ENCODE data around the gene RPLP1.

Gene RPLP1

DNA sequence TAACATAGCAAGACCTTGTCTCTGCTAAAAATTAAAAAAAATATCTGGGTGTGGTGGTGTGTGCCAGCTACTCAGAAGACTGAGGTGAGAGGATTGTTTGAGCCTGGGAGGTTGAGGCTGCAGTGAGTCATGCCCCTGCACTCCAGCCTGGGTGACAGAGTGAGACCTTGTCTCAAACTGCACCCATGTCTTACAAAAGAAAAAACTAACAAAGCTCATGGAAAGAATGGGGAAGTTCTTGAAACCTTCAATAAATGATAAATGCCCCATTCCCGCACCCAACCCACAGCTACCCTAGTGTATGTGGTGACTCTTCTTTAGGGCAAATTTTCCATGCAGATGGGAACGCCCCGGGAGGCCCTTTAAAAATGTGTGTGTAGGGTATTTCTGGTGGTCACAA lies 28.3 kb downstream of the RPLP1 start:
- H3K36me3 Mint-ChIP-seq (ENCODE audit: low read depth) = no peaks in the 10 kb centered on the region
- intact Hi-C loops (cut with micrococcal nuclease) = no loop called here
- H3K27ac Mint-ChIP-seq = no peak overlapping the region
- H3K9me3 Mint-ChIP-seq = no peaks in the 10 kb centered on the region
- peaks cover 11% of the 10 kb centered on the region for H3K4me1 Mint-ChIP-seq (ENCODE audit: low read depth)
- H3K27me3 Mint-ChIP-seq = peaks cover 18% of the 10 kb centered on the region
- no peak overlapping the region for H3K4me3 Mint-ChIP-seq

DNA sequence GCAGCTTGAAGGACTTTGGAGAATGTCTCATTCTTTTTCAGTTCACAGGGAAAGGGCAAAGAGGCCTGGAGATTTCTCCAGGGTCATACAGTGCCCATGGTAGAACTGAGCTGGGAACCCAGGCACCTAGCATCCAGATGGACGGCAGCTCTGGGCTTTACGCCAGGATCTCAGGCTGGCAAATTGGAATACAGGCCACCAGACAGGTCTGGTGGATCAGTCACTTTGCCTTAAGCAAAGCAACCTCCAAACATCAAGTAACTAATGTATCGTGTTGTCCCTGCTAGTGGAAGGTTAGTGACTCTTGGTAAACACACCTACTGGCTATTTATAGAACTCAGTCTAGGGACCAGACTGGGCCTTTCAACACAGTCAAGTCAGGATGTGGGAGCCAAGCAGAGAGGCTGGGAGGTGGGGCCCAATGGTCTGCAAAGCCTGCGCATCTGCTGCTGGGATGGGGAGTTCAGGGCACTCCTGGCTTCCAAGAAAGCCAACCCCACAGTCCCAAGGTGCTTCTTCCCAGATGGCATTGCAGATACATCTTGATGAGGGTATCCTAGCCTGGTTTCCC lies 30.2 kb downstream of the RPLP1 start:
- Mint-ChIP-seq H3K4me1 (ENCODE audit: low read depth) (peaks cover 11% of the 10 kb centered on the region), H3K36me3 (ENCODE audit: low read depth) (no peaks in the 10 kb centered on the region), H3K27me3 (peaks cover 14% of the 10 kb centered on the region), H3K27ac (no peak overlapping the region), H3K9me3 (no peaks in the 10 kb centered on the region), H3K4me3 (no peak overlapping the region)
- intact Hi-C loops (cut with micrococcal nuclease) = no loop called here

DNA sequence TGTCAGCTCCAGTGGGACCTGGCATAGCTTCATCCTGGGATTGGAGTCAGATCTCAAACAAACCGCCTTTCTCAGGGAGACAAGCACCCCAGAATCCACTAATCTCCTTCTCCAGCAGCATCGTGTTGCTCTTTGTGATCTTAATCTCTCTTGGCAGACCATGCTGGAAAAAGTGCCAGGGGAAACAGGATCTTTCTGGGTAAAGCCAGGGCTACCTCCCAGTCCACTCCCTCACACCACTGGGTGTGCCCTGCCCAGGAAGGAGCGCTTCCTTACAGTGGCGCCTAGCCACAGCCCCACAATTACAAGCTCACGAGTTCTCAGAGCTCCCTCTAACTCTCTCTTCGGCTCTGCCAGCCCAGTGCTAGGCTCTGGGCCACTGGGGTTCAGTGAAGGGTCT lies 32.2 kb downstream of the RPLP1 start:
- no peak overlapping the region for H3K27ac Mint-ChIP-seq
- H3K9me3 Mint-ChIP-seq = no peaks in the 10 kb centered on the region
- H3K4me1 Mint-ChIP-seq (ENCODE audit: low read depth) = peaks cover 11% of the 10 kb centered on the region
- H3K4me3 Mint-ChIP-seq = no peak overlapping the region
- intact Hi-C loops (cut with micrococcal nuclease) = no loop called here
- H3K36me3 Mint-ChIP-seq (ENCODE audit: low read depth) = no peaks in the 10 kb centered on the region
- H3K27me3 Mint-ChIP-seq = peaks cover 5% of the 10 kb centered on the region

DNA sequence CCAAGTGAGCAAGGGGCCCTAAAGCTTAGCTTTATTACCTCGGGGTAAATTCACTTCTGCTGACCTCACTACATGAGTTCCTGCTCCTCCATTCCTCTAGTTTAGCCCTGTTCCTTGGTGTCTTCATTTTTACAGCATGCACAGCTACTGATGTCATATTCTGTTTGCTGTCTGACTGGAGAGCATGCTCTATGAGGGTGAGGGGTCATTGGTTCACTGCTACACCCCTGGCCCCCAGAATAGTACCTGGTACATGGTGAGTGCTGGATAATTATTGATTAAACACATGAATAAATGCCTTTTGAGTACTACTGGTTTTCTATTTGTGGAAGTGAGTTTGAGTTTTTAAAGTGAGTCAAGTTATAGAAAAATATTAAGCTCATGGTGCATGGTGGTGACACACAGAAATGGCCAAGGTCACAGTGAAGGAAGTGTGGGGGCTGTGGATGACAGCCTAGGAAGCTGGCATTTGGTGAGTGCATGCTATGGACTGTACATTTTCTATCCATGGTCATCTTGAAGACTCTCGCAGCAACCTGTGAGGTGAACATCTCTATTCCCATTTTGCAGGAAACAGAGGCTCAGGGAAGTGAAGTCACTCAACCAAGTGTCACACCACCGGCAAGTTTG lies 34.0 kb downstream of the RPLP1 start:
- Mint-ChIP-seq H3K27ac (no peak overlapping the region), H3K9me3 (no peaks in the 10 kb centered on the region), H3K36me3 (ENCODE audit: low read depth) (no peaks in the 10 kb centered on the region), H3K27me3 (peaks cover 11% of the 10 kb centered on the region), H3K4me3 (no peak overlapping the region), H3K4me1 (ENCODE audit: low read depth) (peaks cover 6% of the 10 kb centered on the region)
- intact Hi-C loops (cut with micrococcal nuclease) = no loop called here

DNA sequence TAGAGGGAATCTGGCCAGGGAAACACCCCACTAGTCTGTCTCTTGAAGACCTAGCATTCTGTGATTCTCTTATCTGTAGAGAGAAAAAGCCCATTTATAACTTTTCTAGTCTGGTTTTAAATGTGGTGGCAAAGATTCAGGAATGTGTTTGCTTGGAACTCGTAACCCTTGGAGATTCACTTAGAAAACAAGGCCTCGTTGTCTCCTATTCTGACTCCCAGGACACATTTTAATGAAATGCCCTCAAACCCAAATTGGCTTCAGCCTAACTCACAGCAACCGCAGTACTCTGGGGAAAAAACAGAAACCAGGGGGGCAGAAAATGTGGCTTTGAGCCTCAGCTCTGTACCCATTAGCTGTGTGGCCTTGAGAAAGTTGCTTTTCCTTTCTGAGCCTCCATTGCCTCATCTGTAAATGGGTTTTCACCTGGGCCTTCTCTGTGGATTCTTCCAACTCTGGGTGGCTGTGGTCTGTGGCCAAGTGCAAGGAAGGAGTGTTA lies 36.5 kb downstream of the RPLP1 start:
- Mint-ChIP-seq H3K27me3 (peaks cover 11% of the 10 kb centered on the region), H3K27ac (no peak overlapping the region), H3K4me3 (no peak overlapping the region), H3K36me3 (ENCODE audit: low read depth) (no peaks in the 10 kb centered on the region), H3K9me3 (no peaks in the 10 kb centered on the region), H3K4me1 (ENCODE audit: low read depth) (peaks cover 6% of the 10 kb centered on the region)
- intact Hi-C loops (cut with micrococcal nuclease) = no loop called here

DNA sequence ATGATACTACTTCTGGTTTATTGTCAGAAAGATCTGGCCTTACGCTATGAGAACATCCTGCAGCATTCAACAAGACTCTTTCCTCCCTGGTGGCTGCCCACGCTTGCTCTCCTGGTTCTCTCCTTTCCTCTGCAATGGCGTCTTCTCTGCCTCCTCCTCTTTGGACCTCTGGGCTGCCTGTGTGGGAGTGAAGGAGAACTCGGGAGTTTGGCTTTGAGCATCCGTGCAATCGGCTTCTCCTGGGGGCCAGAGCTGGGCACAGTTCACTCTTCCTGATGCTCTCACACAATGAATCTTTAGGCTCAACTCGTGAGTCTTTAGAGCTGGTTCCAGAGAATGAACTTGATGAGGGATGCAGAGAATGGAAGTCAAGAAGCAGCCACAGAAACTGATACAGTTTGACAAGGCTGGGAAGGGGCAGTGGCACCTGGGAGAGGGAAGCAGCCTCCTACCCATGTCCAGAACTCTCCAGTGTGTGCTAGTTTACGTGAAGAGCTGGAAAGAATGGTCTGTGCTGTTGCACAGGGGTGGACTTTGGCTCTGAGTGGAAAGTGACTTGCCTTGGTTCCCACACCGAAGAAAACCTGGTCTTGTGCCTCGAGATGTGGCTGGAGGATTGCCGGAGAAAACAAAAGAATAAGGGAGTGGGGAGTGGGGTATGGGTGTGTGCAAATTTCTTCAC lies 37.9 kb downstream of the RPLP1 start:
- Mint-ChIP-seq H3K27ac (no peak overlapping the region), H3K27me3 (peaks cover 6% of the 10 kb centered on the region), H3K9me3 (no peaks in the 10 kb centered on the region), H3K4me3 (no peak overlapping the region), H3K36me3 (ENCODE audit: low read depth) (no peaks in the 10 kb centered on the region), H3K4me1 (ENCODE audit: low read depth) (no peaks in the 10 kb centered on the region)
- intact Hi-C loops (cut with micrococcal nuclease) = no loop called here

DNA sequence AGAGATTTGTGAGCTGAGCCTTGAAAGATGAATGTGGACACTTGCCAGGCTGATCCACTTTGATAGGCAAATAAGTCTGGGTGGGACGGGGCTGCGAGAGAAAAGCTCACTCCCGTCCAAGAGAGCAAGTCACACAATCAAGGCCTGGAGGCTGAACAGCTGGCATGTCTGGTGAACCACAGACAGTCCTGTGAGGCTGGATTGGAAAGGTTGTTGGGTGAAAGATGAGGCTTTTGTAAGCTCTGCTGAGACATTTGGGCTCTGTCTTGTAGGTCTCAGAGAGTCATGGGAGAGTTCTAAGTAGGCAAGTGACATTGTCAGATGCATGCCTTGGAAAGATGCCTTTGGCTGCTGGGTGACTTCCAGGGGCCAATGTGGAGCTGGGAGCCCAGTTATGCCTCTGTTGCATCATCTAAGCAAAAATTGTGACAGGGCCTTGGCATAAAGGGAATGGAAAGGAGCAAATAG lies 38.5 kb downstream of the RPLP1 start:
- intact Hi-C loops (cut with micrococcal nuclease) = no loop called here
- H3K27me3 Mint-ChIP-seq = peaks cover 6% of the 10 kb centered on the region
- H3K4me1 Mint-ChIP-seq (ENCODE audit: low read depth) = no peaks in the 10 kb centered on the region
- no peaks in the 10 kb centered on the region for H3K9me3 Mint-ChIP-seq
- no peak overlapping the region for H3K4me3 Mint-ChIP-seq
- H3K36me3 Mint-ChIP-seq (ENCODE audit: low read depth) = no peaks in the 10 kb centered on the region
- no peak overlapping the region for H3K27ac Mint-ChIP-seq

DNA sequence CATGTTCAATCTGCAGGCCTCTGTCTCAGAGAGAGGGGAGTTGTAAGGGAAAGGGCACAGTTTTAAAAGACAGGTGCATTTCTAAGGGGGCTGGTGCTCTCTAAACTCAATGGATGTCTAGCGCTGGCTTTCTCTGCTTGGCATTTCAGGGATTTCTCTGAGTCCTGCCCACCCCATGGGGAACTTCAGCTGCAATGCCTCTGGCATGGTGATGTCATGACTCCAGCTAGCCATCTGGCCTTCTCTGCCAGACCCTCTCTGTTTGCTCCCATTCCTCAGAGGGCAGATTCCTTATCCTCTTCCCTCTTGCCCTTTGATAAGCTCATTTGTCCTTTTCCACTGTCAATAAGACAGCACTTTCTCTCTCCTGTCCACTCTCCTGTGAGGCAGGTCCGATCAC lies 40.8 kb downstream of the RPLP1 start:
- H3K9me3 Mint-ChIP-seq = no peaks in the 10 kb centered on the region
- H3K27ac Mint-ChIP-seq = no peak overlapping the region
- no peaks in the 10 kb centered on the region for H3K36me3 Mint-ChIP-seq (ENCODE audit: low read depth)
- intact Hi-C loops (cut with micrococcal nuclease) = no loop called here
- no peaks in the 10 kb centered on the region for H3K4me1 Mint-ChIP-seq (ENCODE audit: low read depth)
- peaks cover 6% of the 10 kb centered on the region for H3K27me3 Mint-ChIP-seq
- no peak overlapping the region for H3K4me3 Mint-ChIP-seq

DNA sequence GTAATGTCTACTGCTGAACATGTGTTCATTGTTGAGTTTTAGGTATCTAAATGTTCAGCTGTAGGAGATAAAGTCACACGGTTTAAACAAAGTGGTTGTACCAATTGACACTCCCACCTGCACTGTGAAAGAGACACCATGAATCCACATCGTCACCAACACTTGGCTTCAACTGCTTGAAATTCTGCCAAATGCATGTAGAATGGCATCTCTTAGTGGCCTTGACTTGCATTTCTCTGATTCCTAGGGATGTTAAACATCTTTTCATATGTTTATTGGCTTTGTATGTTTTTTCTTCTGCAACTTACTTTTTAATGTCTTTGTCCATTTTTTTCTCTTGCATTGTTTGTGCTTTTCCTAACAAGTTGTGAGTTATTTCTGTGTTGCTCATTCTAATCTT lies 43.4 kb downstream of the RPLP1 start:
- Mint-ChIP-seq H3K4me1 (ENCODE audit: low read depth) (no peaks in the 10 kb centered on the region), H3K27me3 (peaks cover 3% of the 10 kb centered on the region), H3K27ac (no peak overlapping the region), H3K36me3 (ENCODE audit: low read depth) (no peaks in the 10 kb centered on the region), H3K4me3 (no peak overlapping the region), H3K9me3 (no peaks in the 10 kb centered on the region)
- intact Hi-C loops (cut with micrococcal nuclease) = no loop called here

DNA sequence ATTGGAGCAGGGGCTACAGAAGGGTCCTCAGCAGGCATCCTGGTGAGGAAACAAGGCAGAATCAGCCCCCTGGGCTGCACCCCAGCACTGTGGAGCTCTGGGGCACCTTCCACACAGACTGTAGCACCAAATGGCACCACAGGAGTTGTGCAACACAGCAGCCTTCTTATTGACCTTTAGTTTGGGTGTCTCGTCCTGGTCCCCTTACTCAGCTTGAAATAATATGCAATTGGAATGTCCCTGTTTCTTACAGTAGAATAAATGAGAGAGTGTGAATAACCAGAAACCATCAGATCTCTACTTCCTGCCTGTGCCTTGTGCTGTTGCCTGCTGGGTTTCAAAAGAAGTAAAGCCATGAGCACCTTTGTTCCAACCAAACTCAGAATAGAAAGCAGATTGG lies 44.5 kb downstream of the RPLP1 start:
- H3K36me3 Mint-ChIP-seq (ENCODE audit: low read depth) = no peaks in the 10 kb centered on the region
- H3K4me3 Mint-ChIP-seq = no peak overlapping the region
- H3K27me3 Mint-ChIP-seq = no peaks in the 10 kb centered on the region
- no peaks in the 10 kb centered on the region for H3K9me3 Mint-ChIP-seq
- intact Hi-C loops (cut with micrococcal nuclease) = no loop called here
- no peak overlapping the region for H3K27ac Mint-ChIP-seq
- no peaks in the 10 kb centered on the region for H3K4me1 Mint-ChIP-seq (ENCODE audit: low read depth)

DNA sequence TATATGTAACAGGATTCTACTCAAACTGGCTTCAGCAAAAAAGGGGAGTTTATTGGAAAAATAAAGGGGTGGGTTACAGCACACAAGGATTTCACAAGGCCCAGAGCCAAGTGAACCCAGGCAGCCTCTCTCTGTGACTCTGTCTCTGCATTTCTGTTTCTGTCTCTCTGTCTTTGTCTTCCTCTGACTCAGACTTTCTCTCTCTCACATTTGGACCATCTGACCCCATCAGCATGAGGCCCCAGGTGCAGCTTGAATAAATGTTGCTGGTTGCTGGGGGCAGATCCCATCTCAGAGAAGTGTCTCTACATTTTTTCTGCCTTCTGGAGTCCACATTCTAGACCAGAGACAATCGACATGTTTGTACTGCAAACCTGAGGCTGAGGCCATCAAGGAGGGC lies 45.0 kb downstream of the RPLP1 start:
- Mint-ChIP-seq H3K4me1 (ENCODE audit: low read depth) (no peaks in the 10 kb centered on the region), H3K27me3 (no peaks in the 10 kb centered on the region), H3K9me3 (no peaks in the 10 kb centered on the region), H3K36me3 (ENCODE audit: low read depth) (no peaks in the 10 kb centered on the region), H3K27ac (no peak overlapping the region), H3K4me3 (no peak overlapping the region)
- intact Hi-C loops (cut with micrococcal nuclease) = no loop called here

DNA sequence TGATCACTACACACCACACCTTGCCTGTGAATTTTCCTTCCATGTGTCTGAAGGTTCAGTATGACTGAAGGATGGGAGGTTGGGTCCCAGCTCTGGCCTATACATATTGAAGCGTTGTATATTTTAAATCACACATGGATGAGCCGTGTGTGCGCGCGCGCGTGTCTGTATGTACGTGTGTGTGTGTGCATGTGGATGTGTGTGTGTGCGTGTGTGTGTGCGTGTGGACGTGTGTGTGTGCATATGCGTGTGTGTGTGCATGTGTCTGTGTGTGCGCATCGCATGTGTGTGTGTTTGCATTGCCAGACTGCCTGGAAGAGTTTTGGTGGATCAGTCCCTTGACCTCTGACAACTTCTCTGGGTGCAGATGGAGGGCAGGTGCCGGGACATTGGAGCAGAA lies 45.7 kb downstream of the RPLP1 start:
- Mint-ChIP-seq H3K36me3 (ENCODE audit: low read depth) (no peaks in the 10 kb centered on the region), H3K27me3 (peaks cover 1% of the 10 kb centered on the region), H3K4me3 (no peak overlapping the region), H3K4me1 (ENCODE audit: low read depth) (no peaks in the 10 kb centered on the region), H3K9me3 (no peaks in the 10 kb centered on the region), H3K27ac (no peak overlapping the region)
- intact Hi-C loops (cut with micrococcal nuclease) = no loop called here

DNA sequence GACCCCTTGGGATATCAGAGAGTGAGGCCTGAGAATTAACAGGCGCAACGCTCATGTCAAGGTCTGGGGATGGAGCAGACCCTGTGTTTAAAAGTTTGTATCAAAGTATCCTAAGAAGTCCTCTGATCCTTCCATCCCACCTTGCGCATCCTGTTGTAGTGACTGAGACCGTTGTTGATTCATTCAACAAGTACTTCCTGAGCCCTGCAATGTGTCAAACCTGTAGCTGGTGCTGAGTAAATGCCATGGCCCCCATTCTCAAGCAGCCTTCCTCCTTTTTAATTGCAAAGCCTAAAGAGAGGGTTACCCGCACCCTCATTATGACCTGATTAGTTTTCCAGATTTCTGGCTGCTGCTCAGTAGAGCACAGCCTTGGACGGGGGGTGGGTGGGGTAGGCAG lies 46.4 kb downstream of the RPLP1 start:
- H3K27me3 Mint-ChIP-seq = peaks cover 6% of the 10 kb centered on the region
- no peak overlapping the region for H3K4me3 Mint-ChIP-seq
- no peaks in the 10 kb centered on the region for H3K9me3 Mint-ChIP-seq
- intact Hi-C loops (cut with micrococcal nuclease) = no loop called here
- no peaks in the 10 kb centered on the region for H3K36me3 Mint-ChIP-seq (ENCODE audit: low read depth)
- H3K27ac Mint-ChIP-seq = no peak overlapping the region
- H3K4me1 Mint-ChIP-seq (ENCODE audit: low read depth) = no peaks in the 10 kb centered on the region

DNA sequence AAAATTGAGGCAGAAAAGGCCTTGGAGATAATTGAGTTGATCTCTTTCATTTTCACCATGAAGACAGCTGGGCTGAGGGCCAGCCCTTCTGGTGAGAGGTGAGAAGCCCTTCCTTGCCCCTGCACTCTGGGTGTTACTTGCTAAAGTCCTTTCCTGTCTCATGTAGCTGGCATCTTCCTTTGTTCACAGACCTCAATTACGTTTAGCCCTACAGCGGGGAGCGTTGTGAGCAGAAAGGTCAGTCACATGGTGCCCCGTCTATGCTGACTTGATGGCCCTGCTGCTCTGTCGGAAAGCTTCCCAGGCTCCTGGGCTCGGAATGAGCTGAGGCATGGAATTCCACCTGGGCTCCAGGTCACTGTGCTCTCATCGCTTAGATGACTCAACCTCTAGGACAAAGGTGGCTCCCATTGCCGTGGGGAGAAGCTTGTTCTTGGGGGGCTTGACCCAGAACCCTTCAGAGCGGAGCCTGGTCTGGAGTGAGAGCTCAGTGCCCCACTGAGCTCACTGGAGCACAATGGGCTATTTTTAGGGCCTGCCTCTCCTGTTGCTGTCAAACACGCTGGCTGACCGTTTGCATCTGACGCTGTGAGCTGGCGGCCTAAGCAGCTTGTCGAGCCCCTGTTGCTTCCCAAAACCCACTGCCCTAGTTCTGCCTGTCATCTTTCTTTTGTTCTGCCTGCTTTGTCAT lies 47.0 kb downstream of the RPLP1 start:
- Mint-ChIP-seq H3K4me3 (no peak overlapping the region), H3K27ac (no peak overlapping the region), H3K9me3 (no peaks in the 10 kb centered on the region), H3K27me3 (peaks cover 7% of the 10 kb centered on the region), H3K36me3 (ENCODE audit: low read depth) (no peaks in the 10 kb centered on the region), H3K4me1 (ENCODE audit: low read depth) (peaks cover 6% of the 10 kb centered on the region)
- intact Hi-C loops (cut with micrococcal nuclease) = no loop called here
